ENCODE measurements around the gene ARNT2. TPM values are rescaled to one million over a fixed set of nuclear protein-coding genes. Genes with fewer than 3 reads are reported as not detected.

Gene ARNT2
- total RNA-seq, 2 experiments from 2014 or later: not detected

DNA sequence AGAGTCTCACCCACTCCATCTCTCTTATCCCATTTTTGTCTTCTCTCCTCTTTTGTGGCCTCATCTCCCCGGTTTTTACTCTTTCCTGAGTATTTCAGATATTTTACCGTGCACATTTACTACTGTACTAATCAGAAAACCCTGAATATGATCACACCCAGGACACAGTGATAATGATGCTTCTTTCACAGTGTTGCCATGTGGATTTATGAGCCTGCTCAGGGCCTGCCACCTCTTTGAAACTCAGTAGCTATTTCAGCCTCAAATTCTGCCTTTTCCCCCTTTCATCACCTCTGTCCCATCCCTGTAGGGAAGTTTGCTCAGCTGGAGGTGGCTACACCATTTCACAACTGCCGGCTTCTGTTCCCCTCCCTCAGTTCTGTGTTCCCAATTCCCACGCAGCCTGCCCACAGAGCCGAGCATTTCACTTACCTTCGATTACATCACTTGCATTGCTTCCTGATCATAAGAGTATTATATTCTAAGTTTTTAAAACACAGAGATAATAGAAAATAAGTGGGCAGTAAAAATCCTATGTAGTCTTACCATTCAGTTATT is 33.2 kb downstream of the ARNT2 start:
- no TSS peak for BruUV-seq (replicated peaks)
- H3K27ac ChIP-seq (ENCODE audit: low read depth, low read length, poor library complexity, severe bottlenecking): no peak overlapping the region
- intact Hi-C loops (cut with micrococcal nuclease; ENCODE audit: unreplicated experiment): no loop called here
- H3K4me2 ChIP-seq (ENCODE audit: low read length): no peak overlapping the region
- H3K36me3 ChIP-seq (ENCODE audit: insufficient read depth, low read length): no peaks in the 10 kb centered on the region
- H2AFZ ChIP-seq (ENCODE audit: low read length): no peak overlapping the region
- no peaks in the 10 kb centered on the region for H3K9me2 ChIP-seq (ENCODE audit: insufficient read depth, low read length)
- no peaks in the 10 kb centered on the region for H3K4me1 ChIP-seq (ENCODE audit: insufficient read depth, low read length, poor library complexity, severe bottlenecking)
- no peak overlapping the region for H3K4me3 ChIP-seq (ENCODE audit: low read depth, low read length, poor library complexity, severe bottlenecking)
- POLR2A ChIA-PET: no interaction called here
- H3K79me2 ChIP-seq (ENCODE audit: insufficient read depth, low read depth, low read length): no peaks in the 10 kb centered on the region
- CTCF ChIA-PET (ENCODE audit: unreplicated experiment): interaction anchor here (0.6 kb wide), 1 partner anchor 1454 kb away, joined by 3 read pairs; no protein-coding TSS in a partner anchor
- TF ChIP-seq CTCF (conservative IDR thresholded peaks at IDR 0.05; ENCODE audit: low read length) (no peak), EZH2phosphoT487 (IDR thresholded peaks at IDR 0.05; ENCODE audit: borderline replicate concordance, low read depth, low read length) (no peak)
- no peaks in the 10 kb centered on the region for H3K9me3 ChIP-seq (ENCODE audit: low read length)
- no peak for DNase-seq (ENCODE audit: low spot score)
- no peaks in the 10 kb centered on the region for H4K20me1 ChIP-seq (ENCODE audit: insufficient read depth, low read length)

DNA sequence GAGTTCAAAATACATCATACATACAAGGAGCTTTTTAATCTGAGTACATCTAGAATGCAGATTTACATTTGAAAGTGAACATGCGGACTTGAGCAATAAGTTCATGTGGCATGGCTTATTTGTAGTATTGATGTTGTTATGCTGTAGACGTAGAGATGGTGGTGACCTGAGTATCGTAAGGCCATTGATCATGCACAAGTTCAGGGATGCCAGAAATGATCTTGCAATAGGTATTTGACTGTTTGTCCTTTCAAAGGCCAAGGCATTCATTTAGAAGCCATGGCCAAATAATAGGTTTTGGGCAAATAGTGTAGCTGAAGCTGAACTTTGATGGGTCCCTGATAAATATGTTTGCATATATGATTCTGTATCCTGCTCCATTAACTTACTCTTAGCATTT is 35.0 kb downstream of the ARNT2 start:
- POLR2A ChIA-PET: no interaction called here
- intact Hi-C loops (cut with micrococcal nuclease; ENCODE audit: unreplicated experiment): no loop called here

More for the DNA sequence above, 35.0 kb downstream of the ARNT2 start:
- Histone ChIP-seq H3K27ac (ENCODE audit: low read depth, low read length, poor library complexity, severe bottlenecking) (no peak overlapping the region), H4K20me1 (ENCODE audit: insufficient read depth, low read length) (no peaks in the 10 kb centered on the region), H3K4me1 (ENCODE audit: insufficient read depth, low read length, poor library complexity, severe bottlenecking) (no peaks in the 10 kb centered on the region), H3K9me2 (ENCODE audit: insufficient read depth, low read length) (no peaks in the 10 kb centered on the region), H3K79me2 (ENCODE audit: insufficient read depth, low read depth, low read length) (no peaks in the 10 kb centered on the region), H2AFZ (ENCODE audit: low read length) (no peak overlapping the region), H3K4me2 (ENCODE audit: low read length) (no peak overlapping the region), H3K4me3 (ENCODE audit: low read depth, low read length, poor library complexity, severe bottlenecking) (no peak overlapping the region), H3K36me3 (ENCODE audit: insufficient read depth, low read length) (no peaks in the 10 kb centered on the region), H3K9me3 (ENCODE audit: low read length) (no peaks in the 10 kb centered on the region)
- CTCF ChIA-PET (ENCODE audit: unreplicated experiment): no interaction called here
- TF ChIP-seq EZH2phosphoT487 (IDR thresholded peaks at IDR 0.05; ENCODE audit: borderline replicate concordance, low read depth, low read length) (no peak), CTCF (conservative IDR thresholded peaks at IDR 0.05; ENCODE audit: low read length) (no peak)
- no TSS peak for BruUV-seq (replicated peaks)
- DNase-seq (ENCODE audit: low spot score): no peak

Data from OCI-LY7 (cell line).